ENCODE results near the gene PRRT2. TPM values are rescaled to one million over a fixed set of nuclear protein-coding genes. Genes with fewer than 3 reads are reported as not detected.

The PRRT2 gene
- total RNA-seq, 1 experiment from 2014 or later, result 9.7 TPM

DNA sequence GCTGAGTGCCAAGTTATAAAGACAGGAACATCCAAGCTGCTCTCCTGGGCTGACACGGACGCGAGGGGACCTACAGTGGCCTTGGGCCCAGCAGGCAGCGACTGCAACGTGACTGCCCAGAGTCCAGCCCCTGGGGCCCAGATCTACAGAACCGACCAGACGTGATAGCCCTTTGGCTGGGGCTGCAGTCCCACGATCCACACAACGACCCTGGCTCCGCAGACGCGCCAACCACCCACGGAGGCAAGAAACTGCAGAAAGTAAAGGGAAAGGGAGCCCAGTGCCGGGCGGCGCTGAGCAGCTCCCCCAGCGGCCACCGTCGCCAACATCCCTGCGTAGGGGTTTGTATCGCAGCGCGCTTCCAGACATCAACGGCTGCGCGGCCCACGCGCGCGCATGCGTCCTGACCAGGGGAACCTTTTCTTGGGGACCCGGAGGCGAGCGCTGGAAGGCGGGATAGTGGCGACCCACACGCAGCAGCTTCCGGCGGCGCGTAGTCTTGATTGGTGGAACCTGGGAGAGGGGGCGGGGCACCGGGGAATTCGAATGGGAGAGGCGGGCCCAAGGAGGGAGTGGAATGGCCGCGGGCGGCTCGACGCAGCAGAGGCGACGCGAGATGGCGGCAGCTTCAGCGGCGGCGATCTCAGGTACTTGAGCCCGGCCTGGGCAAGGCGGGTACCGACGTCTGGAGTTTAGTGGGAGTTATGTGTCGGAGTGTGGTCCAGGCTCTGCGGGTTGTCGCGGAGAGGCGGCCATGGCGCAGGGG, 21.6 kb upstream of the PRRT2 start, which contains the start of gene KIF22:
KIF22 (plus strand) TSS at position 569 of the 766 bp plus-strand sequence; CDS start at position 578, 9 bp downstream.
- intact Hi-C loops (cut with micrococcal nuclease; ENCODE audit: unreplicated experiment) (no loop called here), in situ Hi-C loops (cut with HindIII; ENCODE audit: low pct_unique_long_range_greater_than_20kb, low sequenced_read_pairs) (no loop called here)
- TF ChIP-seq POLR2AphosphoS5 (IDR thresholded peaks at IDR 0.05; ENCODE audit: low read depth, low read length) (peak; percentile 88), SIN3A (IDR thresholded peaks at IDR 0.05; ENCODE audit: borderline replicate concordance, insufficient read depth, low read depth, low read length) (peak; percentile 86; the same call in 1 of the 2 replicates), TCF7L2 (IDR thresholded peaks at IDR 0.05; ENCODE audit: low read depth, low read length) (0 out of 2 replicates have a peak, but pooled peaks have one; percentile 44)
- TF ChIP-seq, protein P1, sequence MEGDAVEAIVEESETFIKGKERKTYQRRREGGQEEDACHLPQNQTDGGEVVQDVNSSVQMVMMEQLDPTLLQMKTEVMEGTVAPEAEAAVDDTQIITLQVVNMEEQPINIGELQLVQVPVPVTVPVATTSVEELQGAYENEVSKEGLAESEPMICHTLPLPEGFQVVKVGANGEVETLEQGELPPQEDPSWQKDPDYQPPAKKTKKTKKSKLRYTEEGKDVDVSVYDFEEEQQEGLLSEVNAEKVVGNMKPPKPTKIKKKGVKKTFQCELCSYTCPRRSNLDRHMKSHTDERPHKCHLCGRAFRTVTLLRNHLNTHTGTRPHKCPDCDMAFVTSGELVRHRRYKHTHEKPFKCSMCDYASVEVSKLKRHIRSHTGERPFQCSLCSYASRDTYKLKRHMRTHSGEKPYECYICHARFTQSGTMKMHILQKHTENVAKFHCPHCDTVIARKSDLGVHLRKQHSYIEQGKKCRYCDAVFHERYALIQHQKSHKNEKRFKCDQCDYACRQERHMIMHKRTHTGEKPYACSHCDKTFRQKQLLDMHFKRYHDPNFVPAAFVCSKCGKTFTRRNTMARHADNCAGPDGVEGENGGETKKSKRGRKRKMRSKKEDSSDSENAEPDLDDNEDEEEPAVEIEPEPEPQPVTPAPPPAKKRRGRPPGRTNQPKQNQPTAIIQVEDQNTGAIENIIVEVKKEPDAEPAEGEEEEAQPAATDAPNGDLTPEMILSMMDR (IDR thresholded peaks at IDR 0.05), result peak; percentile 84
- TF ChIP-seq, protein P2, sequence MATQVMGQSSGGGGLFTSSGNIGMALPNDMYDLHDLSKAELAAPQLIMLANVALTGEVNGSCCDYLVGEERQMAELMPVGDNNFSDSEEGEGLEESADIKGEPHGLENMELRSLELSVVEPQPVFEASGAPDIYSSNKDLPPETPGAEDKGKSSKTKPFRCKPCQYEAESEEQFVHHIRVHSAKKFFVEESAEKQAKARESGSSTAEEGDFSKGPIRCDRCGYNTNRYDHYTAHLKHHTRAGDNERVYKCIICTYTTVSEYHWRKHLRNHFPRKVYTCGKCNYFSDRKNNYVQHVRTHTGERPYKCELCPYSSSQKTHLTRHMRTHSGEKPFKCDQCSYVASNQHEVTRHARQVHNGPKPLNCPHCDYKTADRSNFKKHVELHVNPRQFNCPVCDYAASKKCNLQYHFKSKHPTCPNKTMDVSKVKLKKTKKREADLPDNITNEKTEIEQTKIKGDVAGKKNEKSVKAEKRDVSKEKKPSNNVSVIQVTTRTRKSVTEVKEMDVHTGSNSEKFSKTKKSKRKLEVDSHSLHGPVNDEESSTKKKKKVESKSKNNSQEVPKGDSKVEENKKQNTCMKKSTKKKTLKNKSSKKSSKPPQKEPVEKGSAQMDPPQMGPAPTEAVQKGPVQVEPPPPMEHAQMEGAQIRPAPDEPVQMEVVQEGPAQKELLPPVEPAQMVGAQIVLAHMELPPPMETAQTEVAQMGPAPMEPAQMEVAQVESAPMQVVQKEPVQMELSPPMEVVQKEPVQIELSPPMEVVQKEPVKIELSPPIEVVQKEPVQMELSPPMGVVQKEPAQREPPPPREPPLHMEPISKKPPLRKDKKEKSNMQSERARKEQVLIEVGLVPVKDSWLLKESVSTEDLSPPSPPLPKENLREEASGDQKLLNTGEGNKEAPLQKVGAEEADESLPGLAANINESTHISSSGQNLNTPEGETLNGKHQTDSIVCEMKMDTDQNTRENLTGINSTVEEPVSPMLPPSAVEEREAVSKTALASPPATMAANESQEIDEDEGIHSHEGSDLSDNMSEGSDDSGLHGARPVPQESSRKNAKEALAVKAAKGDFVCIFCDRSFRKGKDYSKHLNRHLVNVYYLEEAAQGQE (IDR thresholded peaks at IDR 0.05; ENCODE audit: insufficient read depth in 1 of 2, low read depth in 2 of 2, low read length in 1 of 2), result 0 out of 4 replicates have a peak, but pooled peaks of 1 of the 2 experiments have one; percentile 59
- ATAC-seq, result peak; percentile 97
- DNase-seq (ENCODE audit: low read depth, low spot score), result peak; percentile 88
- CTCF ChIA-PET, result interaction anchor here (0.7 kb wide), 1 partner anchor 90 kb away, joined by 3 read pairs; no protein-coding TSS in a partner anchor
- no peaks in the 10 kb centered on the region; the same call in 1 of the 2 replicates for H3K36me3 ChIP-seq (ENCODE audit: control insufficient read depth, insufficient read depth, low read length)
- peak within 1 kb of the TSS; percentile 88 to 93 for H3K4me3 ChIP-seq (ENCODE audit: low read depth in 2 of 2, low read length in 2 of 2)
- H3K27ac ChIP-seq (ENCODE audit: low read length), result peak within 1 kb of the TSS; percentile 97
- POLR2A ChIA-PET, result interaction anchor here (0.5 to 0.6 kb wide), 3 partner anchors 15 to 62 kb away, joined by 3 to 6 read pairs (median 4); no protein-coding TSS in a partner anchor
- no peaks in the 10 kb centered on the region for H3K9me3 ChIP-seq (ENCODE audit: control insufficient read depth, insufficient read depth, low read depth, low read length)
- peaks cover 12% of the 10 kb centered on the region for H3K4me1 ChIP-seq (ENCODE audit: control insufficient read depth, insufficient read depth, low read length)
- no TSS peak for BruUV-seq (replicated peaks)
- no peaks in the 10 kb centered on the region for H3K27me3 ChIP-seq (ENCODE audit: control insufficient read depth, insufficient read depth, low read length)

DNA sequence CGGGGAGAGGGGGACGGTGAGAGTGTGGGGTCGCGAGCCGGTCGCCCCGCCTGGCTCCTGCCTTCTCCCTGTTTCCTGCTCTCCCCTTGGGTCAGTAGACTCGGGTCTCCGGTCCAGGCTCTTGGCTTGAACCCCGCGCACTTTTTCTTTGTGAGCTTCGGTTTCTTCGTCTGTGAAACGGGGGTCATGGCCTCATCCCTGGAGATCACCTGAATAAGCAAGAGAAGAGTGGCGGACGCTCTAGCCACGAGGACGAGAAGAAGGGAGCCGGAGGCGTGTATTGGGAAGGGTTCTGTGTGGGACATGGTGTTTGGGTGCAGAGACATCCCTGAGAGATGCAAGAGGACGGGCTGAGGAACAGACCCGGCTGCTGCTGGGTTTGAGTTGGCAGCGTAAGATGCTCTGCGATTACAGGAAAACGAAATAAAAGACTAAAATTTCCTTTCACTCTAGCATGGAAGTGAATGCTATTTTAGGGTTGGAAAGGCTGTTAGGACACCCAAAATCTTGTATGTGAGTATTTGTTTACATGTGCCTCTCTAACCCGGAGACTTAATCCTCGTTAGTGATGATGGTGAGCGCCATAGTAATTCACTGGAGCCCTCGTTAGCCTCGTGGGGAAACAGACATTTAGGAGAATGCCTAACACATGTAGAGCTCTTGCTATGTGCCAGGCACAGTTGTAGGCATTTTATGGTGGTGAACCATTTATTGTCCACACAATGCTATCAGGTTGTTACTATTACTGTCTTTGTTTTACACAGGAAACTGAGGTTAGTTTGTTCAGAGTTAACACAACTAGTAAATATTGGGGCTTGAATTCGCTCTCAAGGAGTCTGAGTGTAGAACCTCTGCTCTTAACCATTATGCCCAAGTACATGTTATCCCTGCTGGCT, 20.8 kb upstream of the PRRT2 start:
- H3K9me3 ChIP-seq (ENCODE audit: control insufficient read depth, insufficient read depth, low read depth, low read length), result no peaks in the 10 kb centered on the region
- peak overlapping the region; percentile 94 for H3K27ac ChIP-seq (ENCODE audit: low read length)
- in situ Hi-C loops (cut with HindIII; ENCODE audit: low pct_unique_long_range_greater_than_20kb, low sequenced_read_pairs) (no loop called here), intact Hi-C loops (cut with micrococcal nuclease; ENCODE audit: unreplicated experiment) (no loop called here)
- BruUV-seq (replicated peaks), result TSS peak; percentile 84
- peaks cover 12% of the 10 kb centered on the region for H3K4me1 ChIP-seq (ENCODE audit: control insufficient read depth, insufficient read depth, low read length)
- ChIA-PET POLR2A (no interaction called here), CTCF (interaction anchor here (0.7 kb wide), 1 partner anchor 91 kb away, joined by 3 read pairs; no protein-coding TSS in a partner anchor)
- peak overlapping the region; percentile 87 to 93 for H3K4me3 ChIP-seq (ENCODE audit: low read depth in 2 of 2, low read length in 2 of 2)
- no peaks in the 10 kb centered on the region for H3K27me3 ChIP-seq (ENCODE audit: control insufficient read depth, insufficient read depth, low read length)
- no peak for DNase-seq (ENCODE audit: low read depth, low spot score)
- ATAC-seq, result peak; percentile 59
- no peaks in the 10 kb centered on the region; the same call in 1 of the 2 replicates for H3K36me3 ChIP-seq (ENCODE audit: control insufficient read depth, insufficient read depth, low read length)
- TF ChIP-seq, protein P2 (IDR thresholded peaks at IDR 0.05; ENCODE audit: insufficient read depth in 1 of 2, low read depth in 2 of 2, low read length in 1 of 2), result no peak
- TF ChIP-seq SIN3A (IDR thresholded peaks at IDR 0.05; ENCODE audit: borderline replicate concordance, insufficient read depth, low read depth, low read length), result 0 out of 2 replicates have a peak, but pooled peaks have one; percentile 16

Measured in Panc1 (cell line).